ENCODE data around the gene CBX5.
"Not testable (repeated sequence)": the region's sequence is repeated elsewhere in the genome, so short reads cannot be mapped to it uniquely, and the experiment has no call there.

CBX5 gene

DNA sequence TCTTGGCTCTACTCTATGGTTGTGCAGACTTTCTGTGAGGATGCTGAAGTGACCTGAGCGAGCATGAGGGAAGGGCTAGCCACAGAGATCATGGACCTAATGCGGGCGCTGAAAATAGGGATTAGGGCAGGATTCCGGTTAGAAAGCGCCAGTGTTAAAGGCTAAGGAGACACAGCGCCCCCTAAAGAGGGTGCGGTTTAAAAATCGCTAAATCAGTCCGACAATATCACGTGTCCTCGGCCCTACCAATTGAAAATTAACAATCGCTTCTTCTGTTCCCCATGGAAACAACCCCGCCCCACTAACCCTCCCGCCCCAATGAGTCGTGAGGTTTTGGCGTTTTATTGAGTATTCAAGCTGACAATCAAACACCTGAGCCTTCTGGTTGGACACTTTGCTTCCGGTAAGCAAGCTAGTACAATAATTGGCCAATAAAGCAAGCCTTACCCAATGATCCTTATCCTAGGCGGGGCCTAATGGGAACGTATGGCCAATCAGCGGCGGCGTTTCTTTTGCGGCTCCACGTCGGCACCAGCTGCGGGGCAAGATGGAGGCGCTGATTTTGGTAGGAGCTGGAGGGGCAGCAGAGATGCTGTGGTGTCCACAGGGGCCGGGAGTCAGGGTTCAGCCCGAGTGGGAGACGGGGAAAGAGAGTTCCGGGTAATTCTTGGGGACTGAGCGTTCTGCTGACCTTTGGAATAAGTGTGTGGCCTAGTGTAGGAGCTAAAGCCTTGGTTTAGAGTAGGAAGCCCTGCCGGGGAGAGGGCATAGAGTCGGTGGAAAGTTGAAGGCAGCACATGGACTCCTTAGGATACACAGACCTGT lies 44.9 kb upstream of the CBX5 start, which contains the start of gene COPZ1:
TSS of gene COPZ1 (plus strand) at position 515 of the 825 bp plus-strand sequence. CDS start at position 548, 33 bp downstream.
- H3K9ac ChIP-seq (ENCODE audit: low read length) = peak within 1 kb of the TSS; percentile 87
- peak; percentile 98 to 99 for DNase-seq
- peak within 1 kb of the TSS; percentile 84 for H3K4ac ChIP-seq (ENCODE audit: low read depth, low read length)
- no peaks in the 10 kb centered on the region for H3K36me3 ChIP-seq (ENCODE audit: control insufficient read depth in 1 of 2, insufficient read depth in 2 of 2, low read length in 2 of 2)
- H3K4me3 ChIP-seq (ENCODE audit: low read depth, low read length) = peak within 1 kb of the TSS; percentile 90
- peaks cover 2% of the 10 kb centered on the region for H3K79me2 ChIP-seq (ENCODE audit: control insufficient read depth, insufficient read depth, low read length, poor library complexity)
- peaks cover 7% of the 10 kb centered on the region for H3K79me1 ChIP-seq (ENCODE audit: low read length)
- H3K27ac ChIP-seq (ENCODE audit: low read depth, low read length) = peak within 1 kb of the TSS; percentile 29
- H3K4me1 ChIP-seq (ENCODE audit: control insufficient read depth in 1 of 2, insufficient read depth in 2 of 2, low read length in 2 of 2) = peaks cover under 1 to 8% of the 10 kb centered on the region in 2 experiments
- H4K91ac ChIP-seq (ENCODE audit: low read depth, low read length) = peak within 1 kb of the TSS; percentile 86
- H2BK12ac ChIP-seq (ENCODE audit: low read length) = peak within 1 kb of the TSS; percentile 4
- H3K14ac ChIP-seq (ENCODE audit: low read length) = peak within 1 kb of the TSS; percentile 62
- H2AK5ac ChIP-seq (ENCODE audit: low read length) = no peak within 1 kb of the TSS
- peak within 1 kb of the TSS; percentile 55 for H4K12ac ChIP-seq (ENCODE audit: low read depth, low read length)
- peak within 1 kb of the TSS; percentile 98 for H4K8ac ChIP-seq (ENCODE audit: low read depth, low read length)
- WGBS (ENCODE audit: extremely low coverage, insufficient coverage, insufficient read length) = no CpG with 5 or more reads among the region's 34 CpGs
- H2BK120ac ChIP-seq (ENCODE audit: insufficient read depth, low read length, poor library complexity) = peak within 1 kb of the TSS; percentile 27
- peak within 1 kb of the TSS; percentile 65 for H2AFZ ChIP-seq (ENCODE audit: insufficient read depth, low read length, poor library complexity)
- peak within 1 kb of the TSS; percentile 10 for H3K18ac ChIP-seq (ENCODE audit: low read length)
- no peaks in the 10 kb centered on the region for H3K9me3 ChIP-seq (ENCODE audit: insufficient read depth, low read depth, low read length)
- H2BK5ac ChIP-seq (ENCODE audit: low read depth, low read length, poor library complexity) = peak within 1 kb of the TSS; percentile 39
- peak within 1 kb of the TSS; percentile 88 for H3K4me2 ChIP-seq (ENCODE audit: low read length)
- H3K27me3 ChIP-seq (ENCODE audit: insufficient read depth, low read length) = no peaks in the 10 kb centered on the region
- no peak within 1 kb of the TSS for H3K23ac ChIP-seq (ENCODE audit: low read length)

GRCh38 chr12:54321363-54321762 lies 41.4 kb upstream of the CBX5 start:
- Histone ChIP-seq H2BK12ac (ENCODE audit: low read length) (no peak overlapping the region), H3K4ac (ENCODE audit: low read depth, low read length) (no peak overlapping the region), H2BK120ac (ENCODE audit: insufficient read depth, low read length, poor library complexity) (no peak overlapping the region), H3K4me2 (ENCODE audit: low read length) (no peak overlapping the region), H2BK5ac (ENCODE audit: low read depth, low read length, poor library complexity) (no peak overlapping the region), H3K9ac (ENCODE audit: low read length) (no peak overlapping the region), H3K27me3 (ENCODE audit: insufficient read depth, low read length) (no peaks in the 10 kb centered on the region), H2AFZ (ENCODE audit: insufficient read depth, low read length, poor library complexity) (no peak overlapping the region), H4K91ac (ENCODE audit: low read depth, low read length) (no peak overlapping the region), H3K23ac (ENCODE audit: low read length) (no peak overlapping the region), H3K27ac (ENCODE audit: low read depth, low read length) (no peak overlapping the region), H2AK5ac (ENCODE audit: low read length) (no peak overlapping the region), H3K9me3 (ENCODE audit: insufficient read depth, low read depth, low read length) (no peaks in the 10 kb centered on the region), H3K4me1 (ENCODE audit: control insufficient read depth in 1 of 2, insufficient read depth in 2 of 2, low read length in 2 of 2) (peaks cover 0 to 3% of the 10 kb centered on the region in 2 experiments), H4K8ac (ENCODE audit: low read depth, low read length) (no peak overlapping the region), H4K12ac (ENCODE audit: low read depth, low read length) (no peak overlapping the region), H3K14ac (ENCODE audit: low read length) (no peak overlapping the region), H3K4me3 (ENCODE audit: low read depth, low read length) (no peak overlapping the region), H3K79me2 (ENCODE audit: control insufficient read depth, insufficient read depth, low read length, poor library complexity) (peaks cover 2% of the 10 kb centered on the region), H3K36me3 (ENCODE audit: control insufficient read depth in 1 of 2, insufficient read depth in 2 of 2, low read length in 2 of 2) (no peaks in the 10 kb centered on the region), H3K18ac (ENCODE audit: low read length) (no peak overlapping the region), H3K79me1 (ENCODE audit: low read length) (peaks cover 7% of the 10 kb centered on the region)
- DNase-seq = no peak
- no CpG with 5 or more reads among the region's 5 CpGs for WGBS (ENCODE audit: extremely low coverage, insufficient coverage, insufficient read length)

- H4K91ac ChIP-seq (ENCODE audit: low read depth, low read length); H2BK120ac ChIP-seq (ENCODE audit: insufficient read depth, low read length, poor library complexity); H3K27me3 ChIP-seq (ENCODE audit: insufficient read depth, low read length); DNase-seq; H3K27ac ChIP-seq (ENCODE audit: low read depth, low read length); H2AK5ac ChIP-seq (ENCODE audit: low read length); H3K4me1 ChIP-seq (ENCODE audit: control insufficient read depth in 1 of 2, insufficient read depth in 2 of 2, low read length in 2 of 2); H3K4me2 ChIP-seq (ENCODE audit: low read length); H3K14ac ChIP-seq (ENCODE audit: low read length); H3K79me1 ChIP-seq (ENCODE audit: low read length); H3K9ac ChIP-seq (ENCODE audit: low read length); H2BK12ac ChIP-seq (ENCODE audit: low read length); H3K4me3 ChIP-seq (ENCODE audit: low read depth, low read length); H3K4ac ChIP-seq (ENCODE audit: low read depth, low read length); H4K8ac ChIP-seq (ENCODE audit: low read depth, low read length); H3K9me3 ChIP-seq (ENCODE audit: insufficient read depth, low read depth, low read length); H2BK5ac ChIP-seq (ENCODE audit: low read depth, low read length, poor library complexity); H2AFZ ChIP-seq (ENCODE audit: insufficient read depth, low read length, poor library complexity); H3K18ac ChIP-seq (ENCODE audit: low read length); H3K79me2 ChIP-seq (ENCODE audit: control insufficient read depth, insufficient read depth, low read length, poor library complexity); H3K23ac ChIP-seq (ENCODE audit: low read length); H4K12ac ChIP-seq (ENCODE audit: low read depth, low read length); H3K36me3 ChIP-seq (ENCODE audit: control insufficient read depth in 1 of 2, insufficient read depth in 2 of 2, low read length in 2 of 2): not testable (repeated sequence)
- no CpG with 5 or more reads among the region's 7 CpGs for WGBS (ENCODE audit: extremely low coverage, insufficient coverage, insufficient read length)
Observed at GRCh38 chr12:54312309-54312708, 32.4 kb upstream of the CBX5 start.

DNA sequence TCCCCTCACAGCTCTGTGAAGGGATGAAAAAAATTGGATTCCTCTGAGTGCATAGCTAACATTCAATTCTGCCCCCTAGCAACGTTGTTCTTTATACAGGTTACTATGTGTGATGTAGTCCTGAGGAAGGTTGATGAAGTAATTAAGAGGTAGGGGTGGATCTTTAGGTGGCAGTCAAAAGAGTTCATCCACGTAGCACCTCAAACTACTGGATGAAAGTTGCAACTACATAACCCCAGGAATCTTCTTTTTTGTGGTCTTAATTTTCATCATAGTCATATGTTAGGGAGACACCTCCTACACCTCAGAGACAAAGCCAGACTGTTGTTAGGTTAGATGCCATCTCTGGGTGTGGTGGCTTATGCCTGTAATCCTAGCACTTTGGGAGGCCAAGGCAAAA lies 31.1 kb upstream of the CBX5 start:
- Histone ChIP-seq H4K91ac (ENCODE audit: low read depth, low read length) (no peak overlapping the region), H3K27me3 (ENCODE audit: insufficient read depth, low read length) (no peaks in the 10 kb centered on the region), H3K14ac (ENCODE audit: low read length) (no peak overlapping the region), H4K8ac (ENCODE audit: low read depth, low read length) (no peak overlapping the region), H3K36me3 (ENCODE audit: control insufficient read depth in 1 of 2, insufficient read depth in 2 of 2, low read length in 2 of 2) (no peaks in the 10 kb centered on the region), H4K12ac (ENCODE audit: low read depth, low read length) (no peak overlapping the region), H2BK120ac (ENCODE audit: insufficient read depth, low read length, poor library complexity) (no peak overlapping the region), H3K4me3 (ENCODE audit: low read depth, low read length) (no peak overlapping the region), H3K9ac (ENCODE audit: low read length) (no peak overlapping the region), H3K79me2 (ENCODE audit: control insufficient read depth, insufficient read depth, low read length, poor library complexity) (no peaks in the 10 kb centered on the region), H2AK5ac (ENCODE audit: low read length) (no peak overlapping the region), H3K4me1 (ENCODE audit: control insufficient read depth in 1 of 2, insufficient read depth in 2 of 2, low read length in 2 of 2) (no peaks in the 10 kb centered on the region), H3K27ac (ENCODE audit: low read depth, low read length) (no peak overlapping the region), H2BK12ac (ENCODE audit: low read length) (no peak overlapping the region), H3K79me1 (ENCODE audit: low read length) (no peaks in the 10 kb centered on the region), H3K9me3 (ENCODE audit: insufficient read depth, low read depth, low read length) (no peaks in the 10 kb centered on the region), H3K4me2 (ENCODE audit: low read length) (no peak overlapping the region), H3K18ac (ENCODE audit: low read length) (no peak overlapping the region), H2AFZ (ENCODE audit: insufficient read depth, low read length, poor library complexity) (no peak overlapping the region), H2BK5ac (ENCODE audit: low read depth, low read length, poor library complexity) (no peak overlapping the region), H3K4ac (ENCODE audit: low read depth, low read length) (no peak overlapping the region), H3K23ac (ENCODE audit: low read length) (no peak overlapping the region)
- no CpG with 5 or more reads among the region's 2 CpGs for WGBS (ENCODE audit: extremely low coverage, insufficient coverage, insufficient read length)
- peak in 1 of 2 donors; percentile 36 for DNase-seq
